NCI-H1930 (cell line): ENCODE data around the gene GABBR2.
"Not testable (repeated sequence)": the region's sequence is repeated elsewhere in the genome, so short reads cannot be mapped to it uniquely, and the experiment has no call there.

Experiments used
- DNase-seq, 2 experiments: peaks; one replicate each; lab custom pipeline; 2025; lab: John Stamatoyannopoulos, UW

GABBR2 gene

DNA sequence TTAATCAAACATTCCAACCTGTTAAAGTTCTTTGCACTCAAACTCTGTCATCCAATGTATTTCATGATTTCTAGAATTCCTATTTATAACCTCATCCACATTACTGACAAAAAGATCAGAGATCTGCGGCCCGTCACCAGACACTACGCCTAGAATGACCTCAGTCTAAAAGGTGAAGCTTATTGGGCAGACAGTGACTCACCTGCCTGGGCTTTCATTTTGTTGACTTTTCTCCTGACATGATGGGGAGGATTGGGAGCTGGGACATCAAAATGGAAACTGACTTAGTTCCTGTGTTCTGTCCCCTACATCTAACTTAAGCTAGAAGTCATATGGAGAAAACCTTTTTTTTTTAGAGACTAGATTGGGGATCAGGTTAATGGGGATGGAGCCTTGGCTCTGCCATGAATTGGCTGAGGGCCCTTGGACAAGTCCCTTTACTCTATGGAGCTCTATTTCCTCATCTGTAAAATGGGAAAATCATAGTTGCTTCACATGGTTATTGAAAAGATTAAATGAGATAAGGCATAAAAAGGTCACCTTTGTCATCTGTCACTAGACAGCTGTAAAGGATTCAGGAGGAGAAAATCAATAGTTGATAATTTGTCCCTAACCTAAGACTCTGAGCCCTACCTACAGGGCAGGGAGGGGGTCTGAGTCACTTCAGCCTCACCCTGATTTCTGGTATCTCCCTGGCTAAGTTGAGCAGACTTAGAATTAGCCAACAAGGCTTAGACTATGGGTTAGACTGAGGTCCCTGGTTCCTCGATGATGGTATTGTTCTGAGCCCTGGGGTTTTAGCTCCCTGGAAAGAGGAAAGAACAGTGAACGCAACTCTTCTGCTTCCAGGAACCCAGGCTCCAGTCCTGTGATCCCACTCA, 228.5 kb downstream of the GABBR2 start:
- no peak for DNase-seq

DNA sequence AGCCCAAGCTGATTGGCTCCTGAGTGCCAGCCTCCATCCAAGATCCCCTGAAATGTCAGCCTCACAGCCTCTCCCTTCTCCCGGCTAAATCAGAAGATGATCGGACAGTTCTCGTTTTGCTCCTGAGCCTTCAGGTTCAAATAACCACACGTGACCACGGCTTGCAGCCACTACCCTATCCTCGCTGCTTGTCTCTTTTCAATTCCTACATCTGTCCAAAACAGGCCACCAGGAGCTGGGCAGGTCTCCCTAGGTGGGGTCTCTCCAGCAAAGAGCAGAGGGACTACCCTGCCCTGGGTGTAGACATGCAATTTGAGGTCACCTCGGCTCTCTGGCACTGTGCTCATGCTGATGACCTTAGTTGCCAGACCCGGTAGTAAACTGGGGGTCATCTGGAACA, 229.3 kb downstream of the GABBR2 start:
- no peak for DNase-seq

DNA sequence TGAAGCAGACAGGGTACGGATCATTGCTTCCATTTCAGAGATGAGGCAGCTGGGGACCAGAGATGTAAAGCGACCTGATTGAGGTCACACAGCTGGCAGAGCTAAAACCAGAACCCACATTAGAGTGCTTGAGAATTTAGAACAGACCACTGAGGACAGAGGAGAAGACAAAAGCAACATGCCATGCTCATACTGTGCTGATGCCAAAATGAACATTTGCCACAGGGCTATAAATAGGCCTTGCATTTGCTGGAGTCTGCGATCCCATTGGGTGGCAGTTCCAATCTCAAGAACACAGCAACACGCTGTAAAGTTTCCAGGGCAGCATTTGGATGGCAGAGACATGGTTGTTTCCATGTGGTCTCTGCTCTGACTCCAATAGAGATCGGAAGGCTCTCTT, 230.9 kb downstream of the GABBR2 start:
- no peak for DNase-seq

DNA sequence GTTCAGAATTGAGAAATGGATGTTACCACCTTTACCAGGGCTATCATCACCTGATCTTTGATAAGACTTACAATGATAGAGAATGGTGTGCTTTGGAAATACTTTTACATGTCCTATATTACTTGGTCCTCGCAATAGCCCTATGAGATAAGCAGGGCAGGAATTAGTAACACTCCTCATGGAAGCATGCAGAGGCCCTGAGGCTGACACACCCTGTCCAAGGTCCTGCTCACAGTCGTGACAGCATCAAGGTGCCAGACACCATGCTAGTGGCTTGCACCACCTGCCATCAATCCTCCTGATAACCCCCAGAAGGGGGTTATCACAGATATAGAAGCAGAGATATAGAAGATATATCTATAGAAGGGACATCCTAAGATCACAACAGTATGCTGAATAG, 236.5 kb downstream of the GABBR2 start:
- no peak for DNase-seq

DNA sequence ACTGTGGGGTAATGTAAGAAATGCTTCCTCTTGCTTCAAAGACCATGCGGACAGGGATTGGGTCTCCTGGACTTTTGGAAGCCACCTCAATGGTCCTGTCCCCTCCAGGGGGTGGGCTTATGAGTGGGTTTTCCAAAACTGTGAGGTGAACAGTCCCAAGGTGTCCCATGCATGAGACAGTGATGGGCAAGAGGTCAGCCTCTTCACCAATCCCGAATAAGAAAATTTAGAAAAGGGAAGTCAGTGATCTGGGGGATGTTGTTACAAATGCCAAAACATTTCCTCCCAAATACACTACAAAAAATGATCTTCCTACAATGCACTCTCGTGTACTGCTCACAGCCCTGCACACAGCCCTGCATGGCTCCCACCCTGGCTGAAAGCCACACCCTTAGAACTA, 237.6 kb downstream of the GABBR2 start:
- DNase-seq = no peak

DNA sequence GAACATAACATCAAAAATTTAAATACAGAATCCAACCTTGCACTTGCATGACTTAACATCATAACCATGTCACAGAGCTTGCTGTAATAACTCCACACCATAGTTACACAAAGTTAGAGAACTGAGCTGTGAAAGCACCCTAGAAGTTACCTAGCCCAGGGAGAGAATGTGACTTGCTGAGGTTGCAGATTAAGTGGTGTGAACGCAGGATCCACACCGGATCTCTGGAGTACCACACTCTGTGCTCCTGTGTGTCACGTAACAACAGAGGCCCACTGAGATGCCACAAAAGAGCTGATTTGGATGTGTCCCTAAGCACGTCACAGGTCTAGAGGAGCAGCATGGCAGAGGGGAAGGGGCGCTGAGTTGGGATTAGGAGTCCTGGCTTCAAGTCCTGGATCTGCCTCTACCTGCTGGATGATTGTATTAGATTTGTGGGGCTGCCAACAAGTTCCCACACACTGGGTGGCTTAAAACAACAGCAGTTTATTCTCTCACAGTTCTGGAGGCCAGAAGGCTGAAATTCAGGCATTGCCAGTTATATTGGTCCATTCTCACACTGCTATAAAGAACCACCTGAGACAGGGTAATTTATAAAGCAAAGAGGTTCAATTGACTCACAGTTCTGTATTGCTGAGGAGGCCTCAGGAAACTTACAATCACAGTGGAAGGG, 240.0 kb downstream of the GABBR2 start:
- no peak for DNase-seq

DNA sequence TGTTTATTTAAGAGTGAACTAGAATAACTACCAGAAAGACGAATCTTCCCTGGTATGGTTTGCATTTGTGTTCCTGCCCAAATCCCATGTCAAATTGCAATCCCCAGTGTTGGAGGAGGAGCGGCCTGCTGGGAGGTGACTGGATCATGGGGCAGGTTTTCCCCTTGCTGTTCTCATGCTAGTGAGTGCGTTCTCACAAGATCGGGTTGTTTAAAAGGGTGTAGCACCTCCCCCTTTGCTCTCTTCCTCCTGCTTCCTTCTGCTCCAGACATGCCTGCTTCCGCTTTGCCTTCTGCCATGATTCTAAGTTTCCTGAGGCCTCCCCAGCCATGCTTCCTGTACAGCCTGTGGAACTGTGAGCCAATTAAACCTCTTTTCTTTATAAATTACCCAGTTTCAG, 242.9 kb downstream of the GABBR2 start:
- no peak for DNase-seq

DNA sequence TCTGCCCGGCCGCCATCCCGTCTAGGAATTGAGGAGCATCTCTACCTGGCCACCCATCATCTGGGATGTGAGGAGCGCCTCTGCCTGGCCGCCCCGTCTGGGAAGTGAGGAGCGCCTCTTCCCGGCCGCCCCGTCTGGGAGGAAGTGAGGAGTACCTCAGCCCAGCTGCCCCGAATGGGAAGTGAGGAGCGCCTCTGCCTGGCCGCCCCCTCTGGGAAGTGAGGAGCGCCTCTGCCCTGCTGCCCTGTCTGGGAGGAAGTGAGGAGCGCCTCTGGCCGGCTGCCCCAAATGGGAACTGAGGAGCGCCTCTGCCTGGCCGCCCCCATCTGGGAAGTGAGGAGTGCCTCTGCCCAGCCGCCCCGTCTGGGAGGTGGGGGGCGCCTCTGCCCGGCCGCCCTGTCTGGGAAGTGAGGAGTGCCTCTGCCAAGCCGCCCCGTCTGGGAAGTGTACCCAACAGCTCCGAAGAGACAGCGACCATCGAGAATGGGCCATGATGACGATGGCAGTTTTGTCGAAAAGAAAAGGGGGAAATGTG, 244.5 kb downstream of the GABBR2 start:
- DNase-seq = not testable (repeated sequence)

DNA sequence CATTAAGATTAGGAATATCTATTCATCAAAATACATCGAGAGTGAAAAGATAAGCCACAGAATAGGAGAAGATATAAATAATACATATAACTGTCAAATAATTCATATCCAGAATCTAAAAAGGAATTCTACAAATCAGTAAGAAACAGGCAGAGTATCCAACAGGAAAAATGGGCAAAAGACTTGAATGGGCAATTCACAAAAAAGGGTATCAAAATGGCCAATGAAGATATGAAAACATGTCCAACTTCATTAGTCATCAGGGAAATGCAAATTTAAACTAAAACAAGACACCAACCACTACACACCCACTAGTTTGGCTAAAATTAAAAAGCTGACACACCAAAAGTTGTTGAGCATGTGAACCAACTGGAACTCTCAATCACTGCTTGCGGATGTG, 246.4 kb downstream of the GABBR2 start:
- no peak for DNase-seq

DNA sequence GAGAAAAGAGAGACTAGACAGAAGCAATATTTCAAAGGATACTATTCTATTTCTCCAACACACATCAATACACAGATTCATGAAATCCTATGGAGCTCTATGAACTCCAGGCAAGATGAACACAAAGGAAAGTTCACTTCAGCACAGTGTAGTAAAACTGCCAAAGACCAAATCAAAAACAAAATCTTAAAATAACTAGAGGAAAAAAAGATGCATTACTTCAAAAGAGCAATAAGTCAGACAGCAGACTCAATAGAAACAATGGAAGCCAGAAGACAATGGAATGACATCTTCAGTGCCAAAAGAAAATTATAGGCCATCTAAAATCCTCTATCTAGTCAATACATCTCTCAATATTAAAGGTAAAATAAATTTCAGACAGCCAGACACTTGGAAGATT, 248.0 kb downstream of the GABBR2 start:
- no peak for DNase-seq

DNA sequence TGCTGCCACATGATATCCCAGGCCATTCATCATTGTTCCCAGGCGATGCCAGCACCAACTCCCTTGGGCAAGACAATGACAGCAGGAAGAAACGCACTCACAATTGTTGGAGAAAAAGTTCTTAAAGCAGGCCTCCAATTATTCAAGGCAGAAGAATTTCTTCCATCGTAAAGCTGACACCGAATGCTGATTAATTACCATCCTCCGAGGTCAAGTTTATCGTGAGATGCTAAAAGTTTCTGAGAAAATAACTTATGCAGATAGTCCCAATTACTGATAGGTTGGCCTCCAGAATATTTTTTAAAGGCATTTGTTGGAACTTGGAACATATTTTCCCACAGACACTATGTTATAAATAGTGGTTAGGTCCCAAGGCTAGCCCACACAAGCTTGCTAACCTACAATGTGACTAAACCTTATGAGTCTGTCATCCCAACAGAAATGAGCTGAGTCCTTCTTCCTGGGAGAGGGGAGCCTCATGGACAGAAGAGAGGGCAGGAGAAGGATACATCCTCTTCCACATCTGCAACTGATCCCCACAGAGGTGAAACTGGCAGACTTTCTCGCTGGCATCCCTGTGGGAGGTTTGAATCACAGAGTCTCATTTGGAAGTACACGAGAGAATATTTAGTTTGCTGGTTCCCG, 250.9 kb downstream of the GABBR2 start:
- DNase-seq = no peak

DNA sequence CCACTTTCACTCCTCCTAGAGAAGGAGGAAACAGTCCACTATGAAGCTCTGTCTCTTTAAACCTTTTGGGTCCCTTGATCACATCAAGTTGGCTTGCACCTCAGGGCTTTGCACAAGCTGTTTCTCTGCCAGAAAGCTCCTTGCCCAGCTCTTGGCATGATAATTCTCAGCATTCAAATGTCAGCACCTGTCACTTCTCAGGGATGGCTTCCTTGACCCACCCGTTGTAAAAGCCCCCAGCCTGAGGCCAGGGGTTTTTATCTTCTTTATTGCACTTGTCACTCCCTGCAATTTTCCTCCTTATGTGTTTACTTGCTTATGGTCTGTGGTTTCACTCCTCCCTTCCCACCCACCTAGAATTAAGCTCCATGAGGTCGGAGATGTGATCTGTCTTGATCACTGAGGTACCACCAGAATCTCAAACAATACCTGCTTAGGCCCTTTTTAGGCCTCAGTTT, 252.6 kb downstream of the GABBR2 start:
- DNase-seq = no peak

DNA sequence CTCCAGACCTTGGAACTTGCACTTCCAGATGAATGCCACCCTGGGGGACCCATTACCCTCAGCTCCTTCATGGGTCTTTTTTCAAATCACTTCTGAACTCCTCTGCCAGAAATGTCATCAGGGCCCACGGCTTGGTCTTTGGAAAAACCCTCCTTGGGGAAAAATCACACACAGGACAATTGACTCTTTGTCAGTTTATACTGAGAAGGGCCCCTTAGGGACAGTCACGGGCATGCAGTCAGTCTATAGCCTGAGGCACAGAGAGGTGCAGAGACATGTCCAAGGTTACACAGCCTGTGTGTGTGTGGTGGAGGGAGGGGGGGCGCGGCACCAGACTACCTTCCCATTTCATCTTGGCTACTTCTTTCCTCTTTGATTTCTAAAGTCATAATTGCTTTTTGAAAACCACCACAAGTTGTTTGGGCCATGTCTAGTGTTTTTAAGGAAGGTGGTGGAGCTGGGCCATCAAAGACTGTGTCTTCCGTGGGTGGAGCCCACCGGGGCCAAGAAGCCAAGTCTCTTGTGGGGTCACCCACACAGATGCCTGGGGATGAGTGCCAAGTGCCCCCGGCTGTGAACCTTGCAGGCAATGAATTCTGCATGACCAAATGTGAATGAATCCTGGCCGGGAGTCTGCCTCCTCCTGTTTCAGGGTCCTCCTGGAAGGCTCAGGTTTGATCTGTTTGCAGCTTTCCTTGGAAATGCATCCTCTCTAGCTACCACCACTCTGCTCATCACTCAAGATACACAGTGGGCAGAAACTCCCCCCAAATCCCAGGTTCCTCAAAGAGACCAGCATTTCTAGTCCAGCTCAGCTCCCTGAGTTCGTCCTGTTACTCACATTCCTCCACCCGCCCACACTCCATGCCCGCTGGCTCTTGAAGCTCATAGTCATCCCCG, 253.2 kb downstream of the GABBR2 start:
- no peak for DNase-seq

DNA sequence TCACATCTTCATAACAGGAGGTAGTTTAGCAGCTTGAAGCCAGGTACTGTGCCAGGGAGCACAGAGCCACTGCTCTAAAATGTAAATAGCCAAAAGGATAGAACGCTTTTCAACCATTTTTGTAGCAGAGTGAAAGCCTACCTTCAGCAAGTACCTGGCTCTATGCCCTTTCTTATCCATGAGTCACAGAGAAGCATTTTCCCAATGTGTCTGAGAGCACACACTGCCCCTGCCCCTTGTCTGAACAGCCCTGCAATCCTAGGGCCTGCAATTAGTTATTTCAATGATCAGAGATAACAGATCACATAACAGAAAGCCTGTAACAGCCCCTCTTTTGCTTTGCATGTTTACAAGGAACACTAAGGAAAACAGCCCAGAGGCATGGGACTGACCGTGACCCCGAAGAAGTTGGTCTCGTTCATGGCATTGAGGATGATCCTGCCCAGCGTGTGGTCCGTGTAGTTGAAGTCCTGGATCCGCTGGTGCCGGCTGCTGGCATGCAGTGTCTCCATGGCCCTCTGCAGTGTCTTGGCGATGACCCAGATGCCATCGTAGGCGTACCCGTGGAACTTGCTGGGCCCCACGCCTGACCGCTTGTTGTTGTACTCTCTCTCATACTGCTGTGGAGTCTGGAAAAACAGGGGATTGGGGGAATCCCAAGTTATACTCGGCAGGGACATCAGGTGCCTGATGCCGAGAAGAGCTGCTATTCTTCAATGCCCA, 255.0 kb downstream of the GABBR2 start:
- no peak for DNase-seq

DNA sequence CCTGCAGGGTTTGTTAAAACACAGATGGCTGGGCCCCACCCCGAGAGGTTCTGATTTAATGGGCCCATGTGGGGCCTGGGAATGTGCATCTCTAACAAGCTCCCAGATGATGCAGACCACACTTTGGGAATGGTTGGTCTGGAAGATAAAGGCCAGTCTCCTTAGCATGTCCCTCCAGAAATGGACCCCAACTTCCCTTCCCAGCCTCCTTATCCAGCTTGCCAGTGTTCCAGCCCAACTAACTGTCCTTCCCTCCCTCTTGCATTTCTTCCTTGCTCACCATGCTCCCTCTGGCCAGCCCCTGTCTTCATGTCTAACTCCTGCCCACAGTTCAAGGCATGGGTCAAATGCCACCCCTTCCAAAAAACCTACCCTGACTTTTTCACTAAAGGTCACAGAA, 257.2 kb downstream of the GABBR2 start:
- DNase-seq = no peak

DNA sequence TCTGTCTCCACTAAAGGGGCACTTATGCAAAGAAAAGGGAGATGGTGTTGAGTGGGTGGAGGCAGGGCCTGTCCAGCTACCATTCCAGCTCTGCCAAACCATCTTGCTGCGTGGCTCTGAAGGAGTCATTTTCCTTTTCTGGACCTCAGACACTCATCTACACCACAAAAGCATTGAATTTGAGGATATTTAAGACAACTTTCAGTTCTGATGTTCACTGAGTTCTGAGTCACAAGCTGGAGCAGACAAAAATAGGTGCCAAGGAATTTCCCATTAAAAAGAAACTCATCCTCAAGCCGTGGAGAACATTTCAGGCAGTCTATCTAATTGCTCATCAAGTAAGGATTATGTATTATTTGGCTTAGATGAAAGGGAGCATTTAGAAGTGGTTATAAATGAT, 258.2 kb downstream of the GABBR2 start:
- no peak for DNase-seq

DNA sequence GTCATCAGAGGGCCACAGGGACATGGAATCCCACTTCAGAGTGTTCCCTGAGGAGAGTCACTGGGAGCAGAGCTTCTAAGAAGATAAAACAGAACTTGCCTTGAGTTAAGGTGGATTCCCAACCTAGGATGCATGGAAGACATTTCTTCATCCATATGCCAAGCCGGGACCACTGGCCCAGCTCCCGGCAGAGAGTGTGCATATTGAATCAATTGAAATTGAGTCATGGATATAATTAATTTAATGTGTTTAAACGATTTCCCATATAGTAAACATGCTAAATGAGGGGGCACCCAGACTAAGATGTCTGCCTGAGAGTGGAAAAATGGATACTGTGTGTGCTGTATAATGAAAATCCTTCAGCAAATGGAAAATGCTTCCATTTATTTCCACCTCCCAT, 258.9 kb downstream of the GABBR2 start:
- no peak for DNase-seq

DNA sequence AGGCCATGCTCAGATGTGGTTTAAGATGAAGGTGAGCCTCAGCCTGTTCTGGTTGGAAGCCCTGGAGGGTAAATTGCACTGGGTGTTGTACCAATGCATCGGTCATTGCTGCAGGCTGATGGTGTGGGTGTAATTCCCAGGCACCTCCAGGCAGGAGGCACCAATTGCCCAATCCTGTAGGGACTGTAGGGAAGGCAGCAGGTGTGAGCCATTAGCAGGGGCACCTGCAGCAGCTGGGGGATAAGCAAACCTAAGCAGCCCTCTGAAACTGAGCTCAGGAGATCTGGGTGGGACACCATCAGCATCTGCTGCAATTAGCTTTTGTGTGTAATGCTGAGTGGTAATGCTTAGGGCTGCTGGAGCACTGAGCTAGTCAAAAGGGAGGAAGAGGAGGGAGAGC, 263.2 kb downstream of the GABBR2 start:
- DNase-seq = no peak

DNA sequence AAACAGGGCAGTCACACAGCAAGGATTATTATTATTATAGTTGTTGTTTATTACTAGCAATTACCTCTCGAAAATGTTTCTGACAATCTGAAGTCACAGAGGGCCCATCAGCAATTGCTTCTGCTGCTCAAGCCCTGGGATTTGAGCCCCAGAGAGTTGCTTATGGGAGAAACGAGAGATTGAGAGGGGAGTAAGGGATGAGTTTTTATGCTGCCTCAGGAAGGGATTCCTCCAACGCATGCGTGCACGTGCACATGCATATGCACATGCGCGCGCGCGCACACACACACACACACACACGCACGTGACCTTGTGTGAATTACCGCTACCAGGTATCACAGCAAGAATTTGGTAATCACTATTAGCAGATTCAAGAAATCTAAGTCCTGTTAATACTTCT, 264.1 kb downstream of the GABBR2 start:
- no peak for DNase-seq

DNA sequence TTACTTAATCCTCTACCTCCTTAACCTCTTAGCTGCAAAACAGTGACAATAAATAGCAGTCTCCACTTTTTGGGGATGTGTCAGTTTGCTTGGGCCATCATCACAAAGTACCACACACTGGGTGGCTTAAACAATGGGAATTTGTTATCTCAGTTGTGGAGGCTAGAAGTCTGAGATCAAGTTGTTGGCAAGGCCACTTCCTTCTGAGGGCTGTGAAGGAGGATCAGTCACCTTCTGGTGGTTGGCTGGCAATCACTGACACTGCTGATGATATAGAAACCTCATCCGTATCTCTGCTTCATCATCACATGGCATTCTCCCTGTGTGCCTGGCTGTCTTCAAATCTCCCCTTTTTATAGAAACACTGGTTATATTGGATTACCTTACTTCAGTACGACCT, 266.2 kb downstream of the GABBR2 start:
- no peak for DNase-seq

DNA sequence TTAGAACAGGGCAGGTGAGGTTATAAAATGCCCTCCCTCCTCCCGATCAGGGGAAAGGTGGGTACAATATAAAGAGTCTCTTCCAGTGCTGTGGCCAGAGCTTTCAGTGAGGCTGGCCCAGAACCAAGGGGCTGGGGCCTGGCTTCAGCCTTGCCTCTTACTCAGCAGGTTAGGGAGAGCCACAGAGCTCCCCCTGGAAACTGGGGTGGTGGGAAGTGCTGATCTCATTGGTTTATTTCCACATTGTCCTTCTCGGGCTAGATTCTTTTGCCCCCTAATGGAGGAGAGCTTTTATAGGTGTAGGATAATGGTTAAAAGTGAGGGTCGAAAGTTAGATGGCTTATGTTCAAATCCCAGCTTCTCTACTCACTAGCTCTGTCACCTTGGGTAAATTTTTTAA, 266.6 kb downstream of the GABBR2 start:
- DNase-seq = no peak
